HEK293T (cell line): ENCODE results near the gene SNCA.

ENCODE experiments used
- BHLHE40 ChIP-seq: fragments of 450-650 bp; IDR thresholded peaks from 2 replicates; pipeline ENCODE4 v1.6.1; 2016; ENCODE audit warnings: mild to moderate bottlenecking, moderate library complexity, borderline replicate concordance
- CTBP1 ChIP-seq: fragments of 450-650 bp; IDR thresholded peaks from 2 replicates; pipeline ENCODE4 v1.6.1; 2016; ENCODE audit warnings: borderline replicate concordance
- ELF4 ChIP-seq: fragments of 450-650 bp; IDR thresholded peaks from 2 replicates; pipeline ENCODE4 v1.6.1; 2017; ENCODE audit warnings: antibody characterized with exemption
- FOXA1 ChIP-seq: fragments of 450-650 bp; IDR thresholded peaks from 2 replicates; pipeline ENCODE4 v1.6.1; 2016; ENCODE audit warnings: mild to moderate bottlenecking
- FOXK2 ChIP-seq: fragments of 450-650 bp; IDR thresholded peaks from 2 replicates; pipeline ENCODE4 v1.6.1; 2016; ENCODE audit warnings: mild to moderate bottlenecking
- FOXM1 ChIP-seq: fragments of 450-650 bp; IDR thresholded peaks from 2 replicates; pipeline ENCODE4 v1.6.1; 2017; ENCODE audit warnings: mild to moderate bottlenecking, borderline replicate concordance
- L3MBTL2 ChIP-seq: fragments of 450-650 bp; conservative IDR thresholded peaks from 2 replicates; pipeline ENCODE4 v1.6.1; 2016; ENCODE audit warnings: mild to moderate bottlenecking
- SP1 ChIP-seq: fragments of 450-650 bp; IDR thresholded peaks from 2 replicates; pipeline ENCODE4 v1.6.1; 2017
- SUZ12 ChIP-seq: fragments of 450-650 bp; IDR thresholded peaks from 2 replicates; pipeline ENCODE4 v1.6.1; 2016; ENCODE audit warnings: mild to moderate bottlenecking
- ZNF384 ChIP-seq: fragments of 450-650 bp; IDR thresholded peaks from 2 replicates; pipeline ENCODE4 v1.6.1; 2016

DNA sequence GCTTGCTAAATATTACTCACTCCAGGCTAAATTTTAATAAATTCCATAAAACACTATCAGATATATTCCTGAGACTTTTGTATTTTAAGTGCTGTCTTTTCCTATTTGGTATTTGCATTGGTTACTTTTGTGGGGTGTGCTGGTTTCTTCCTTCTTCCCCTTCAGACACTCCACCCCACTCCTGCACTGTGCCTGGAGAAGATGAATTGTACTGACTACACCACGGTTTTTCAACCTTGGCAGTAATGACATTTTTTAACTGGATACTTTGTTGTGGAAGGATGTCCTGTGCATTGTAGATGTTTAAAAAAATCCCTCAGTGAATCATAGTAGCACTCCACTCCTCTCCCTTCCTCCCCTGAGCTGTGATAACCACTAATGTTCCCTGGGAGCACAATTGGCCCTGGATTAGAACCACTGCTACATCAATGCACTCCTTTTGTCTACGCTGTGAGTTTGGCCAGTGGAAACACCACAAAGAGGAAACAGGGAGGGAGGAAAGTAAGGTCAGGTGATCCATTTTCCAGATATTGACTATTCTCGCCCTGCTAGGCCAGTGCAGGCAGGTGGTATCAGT, 36.3 kb downstream of the SNCA start:
- no peak for TF ChIP-seq FOXK2
- no peak for TF ChIP-seq SP1
- no peak for TF ChIP-seq FOXA1
- no peak for TF ChIP-seq CTBP1
- no peak for TF ChIP-seq FOXM1
- no peak for TF ChIP-seq ELF4
- no peak for TF ChIP-seq SUZ12
- TF ChIP-seq BHLHE40: no peak
- TF ChIP-seq ZNF384: no peak
- TF ChIP-seq L3MBTL2: no peak
